GM12874 (cell line): ENCODE results near the gene CFAP410.

Experiments
- TF ChIP-seq, protein P1 (sequence below): IDR thresholded peaks from 2 replicates; pipeline ENCODE4 v1.5.1; 2011; ENCODE audit warnings: low read depth, mild to moderate bottlenecking, control low read depth, low read length, moderate library complexity; ENCODE audit not compliant: insufficient read depth

The CFAP410 gene

DNA sequence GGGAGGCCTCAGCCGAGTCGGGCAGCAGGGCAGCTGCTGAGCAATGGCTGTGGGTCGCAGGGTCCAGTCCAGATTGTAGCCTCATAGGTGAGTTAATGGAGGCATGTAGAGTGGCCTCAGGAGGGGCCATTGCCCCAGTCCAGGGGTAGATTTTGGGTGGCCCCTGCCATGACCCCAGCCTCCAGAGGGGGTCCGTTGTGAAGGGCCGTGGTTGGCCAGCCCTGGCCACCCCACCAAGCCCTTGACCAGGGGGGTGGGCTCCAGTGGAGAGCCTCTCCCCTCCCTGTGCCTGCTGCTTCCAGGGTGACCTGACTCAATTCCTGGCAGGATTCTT, 40.3 kb upstream of the CFAP410 start:
- TF ChIP-seq, protein P1, sequence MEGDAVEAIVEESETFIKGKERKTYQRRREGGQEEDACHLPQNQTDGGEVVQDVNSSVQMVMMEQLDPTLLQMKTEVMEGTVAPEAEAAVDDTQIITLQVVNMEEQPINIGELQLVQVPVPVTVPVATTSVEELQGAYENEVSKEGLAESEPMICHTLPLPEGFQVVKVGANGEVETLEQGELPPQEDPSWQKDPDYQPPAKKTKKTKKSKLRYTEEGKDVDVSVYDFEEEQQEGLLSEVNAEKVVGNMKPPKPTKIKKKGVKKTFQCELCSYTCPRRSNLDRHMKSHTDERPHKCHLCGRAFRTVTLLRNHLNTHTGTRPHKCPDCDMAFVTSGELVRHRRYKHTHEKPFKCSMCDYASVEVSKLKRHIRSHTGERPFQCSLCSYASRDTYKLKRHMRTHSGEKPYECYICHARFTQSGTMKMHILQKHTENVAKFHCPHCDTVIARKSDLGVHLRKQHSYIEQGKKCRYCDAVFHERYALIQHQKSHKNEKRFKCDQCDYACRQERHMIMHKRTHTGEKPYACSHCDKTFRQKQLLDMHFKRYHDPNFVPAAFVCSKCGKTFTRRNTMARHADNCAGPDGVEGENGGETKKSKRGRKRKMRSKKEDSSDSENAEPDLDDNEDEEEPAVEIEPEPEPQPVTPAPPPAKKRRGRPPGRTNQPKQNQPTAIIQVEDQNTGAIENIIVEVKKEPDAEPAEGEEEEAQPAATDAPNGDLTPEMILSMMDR: no peak

DNA sequence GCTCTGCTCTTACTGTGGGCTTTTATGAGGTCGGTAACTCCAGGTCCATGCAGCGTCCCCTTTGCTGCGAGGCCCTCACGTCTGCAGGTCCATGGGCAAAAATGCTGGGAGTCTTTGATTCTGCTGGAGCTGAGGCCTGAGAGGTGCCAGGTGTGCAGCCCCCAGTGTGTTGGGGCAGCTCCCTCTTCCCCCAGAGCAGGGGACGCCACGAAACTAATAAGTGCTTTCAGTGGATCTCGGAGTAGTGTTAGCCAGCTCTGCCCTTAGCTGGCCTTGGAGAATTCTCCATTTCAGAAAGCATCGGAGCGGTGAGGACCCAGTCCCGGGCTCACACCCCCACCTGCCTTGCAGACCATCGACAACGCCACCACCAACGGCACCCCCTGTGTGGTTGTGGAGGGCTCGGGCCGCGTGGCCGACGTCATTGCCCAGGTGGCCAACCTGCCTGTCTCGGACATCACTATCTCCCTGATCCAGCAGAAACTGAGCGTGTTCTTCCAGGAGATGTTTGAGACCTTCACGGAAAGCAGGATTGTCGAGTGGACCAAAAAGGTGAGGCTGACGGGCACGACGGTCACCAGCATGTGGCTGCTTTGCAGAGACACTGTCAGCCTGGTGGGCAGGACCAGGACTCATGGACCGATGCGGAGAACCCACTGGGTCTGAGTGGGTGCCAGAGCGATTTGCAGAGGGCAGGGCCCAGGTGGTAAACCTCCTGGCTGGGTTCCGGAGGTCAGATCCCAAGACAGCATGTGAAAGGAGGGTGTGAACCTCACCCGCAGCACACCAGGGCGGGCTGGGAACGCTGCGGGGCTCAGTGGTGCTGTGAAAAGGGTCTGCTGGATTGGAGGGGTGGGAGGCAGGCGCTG, 39.7 kb upstream of the CFAP410 start:
- TF ChIP-seq, protein P1: no peak

DNA sequence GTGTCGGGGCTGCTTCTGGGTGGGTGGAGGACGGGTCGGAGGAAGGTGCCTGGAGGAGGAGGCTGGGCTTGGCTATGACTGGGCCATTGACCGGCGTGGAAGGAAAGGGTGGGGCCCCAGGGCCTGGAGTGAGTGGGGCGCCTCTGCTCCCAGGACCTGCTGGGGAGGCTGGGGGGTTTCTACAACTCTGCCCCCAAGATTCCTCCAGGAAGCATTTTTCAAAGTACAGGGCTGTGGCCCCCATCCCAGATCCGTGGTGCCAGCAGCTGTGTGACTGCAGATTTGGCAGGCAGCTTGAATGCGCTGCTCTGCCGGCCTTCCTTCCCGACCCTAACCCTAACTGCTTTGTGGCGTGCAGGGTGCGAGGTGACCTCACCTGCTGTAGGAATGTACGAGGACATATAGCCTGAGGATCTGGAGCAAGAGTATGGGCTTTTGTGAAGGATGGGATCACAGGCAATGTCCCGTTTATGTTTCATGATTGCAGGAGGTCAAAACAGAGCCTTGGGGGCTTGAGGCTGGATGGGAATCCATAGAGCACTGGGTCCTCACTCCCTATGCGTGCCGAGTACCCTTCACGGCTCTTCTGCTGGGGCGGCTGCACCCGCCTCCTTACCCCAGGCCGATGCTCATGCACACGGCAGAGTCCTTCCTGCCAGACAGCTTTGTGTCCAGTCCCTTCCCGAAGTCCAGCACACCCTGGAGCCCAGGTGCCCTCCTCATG, 38.9 kb upstream of the CFAP410 start:
- TF ChIP-seq, protein P1: no peak

DNA sequence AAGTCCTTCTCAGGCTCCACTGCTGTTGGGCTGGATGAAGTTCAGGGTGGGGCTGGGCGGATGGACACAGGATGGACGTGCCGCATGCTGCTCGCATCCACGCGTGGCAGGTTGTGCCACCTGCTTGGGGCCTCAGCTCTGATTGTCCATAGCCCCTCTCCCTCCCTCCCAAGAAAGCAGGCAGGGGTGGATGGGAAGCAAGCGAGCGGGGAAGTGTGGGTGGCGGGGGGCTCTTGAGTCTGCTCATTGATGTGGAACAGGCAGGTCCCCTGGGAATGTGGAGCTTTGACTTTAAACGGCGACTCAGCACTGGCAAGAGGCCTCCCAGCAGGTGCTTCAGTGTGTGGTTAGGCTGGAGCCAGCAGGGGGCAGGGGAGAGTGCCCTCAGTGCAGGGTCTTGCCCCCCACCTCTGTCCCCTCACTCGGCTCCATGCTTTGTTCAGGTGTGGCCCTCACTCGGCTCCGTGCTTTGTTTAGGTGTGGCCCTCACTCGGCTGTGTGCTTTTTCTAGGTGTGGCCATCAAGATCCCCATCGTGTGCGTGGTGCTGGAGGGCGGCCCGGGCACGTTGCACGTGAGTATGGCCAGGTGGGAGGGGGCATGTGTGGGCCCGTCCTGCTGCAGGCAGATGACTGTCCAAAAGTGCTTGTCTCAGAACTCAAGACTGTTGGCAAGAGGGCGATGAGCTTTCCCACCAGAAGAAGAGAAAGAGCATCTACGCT, 38.2 kb upstream of the CFAP410 start:
- TF ChIP-seq, protein P1: 0 out of 2 replicates have a peak, but pooled peaks have one; percentile 14

DNA sequence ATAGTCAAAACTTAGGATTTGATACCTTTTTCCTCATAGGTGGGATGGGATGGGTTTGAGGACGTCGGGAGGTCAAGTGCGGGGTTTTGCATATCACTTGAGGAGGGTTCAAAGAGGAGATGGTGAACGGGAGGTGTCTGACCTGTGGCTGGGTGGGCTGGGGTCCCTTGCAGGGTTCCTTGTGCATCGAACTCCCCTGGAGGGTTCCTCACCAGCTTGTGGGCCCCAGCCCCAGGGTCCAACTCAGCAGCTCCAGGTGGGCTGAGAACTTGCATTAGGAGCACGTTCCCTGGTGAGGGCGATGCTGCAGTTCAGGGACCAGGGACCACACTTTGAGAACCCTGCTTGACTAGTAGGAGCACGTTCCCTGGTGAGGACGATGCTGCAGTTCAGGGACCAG, 37.4 kb upstream of the CFAP410 start:
- TF ChIP-seq, protein P1: no peak

DNA sequence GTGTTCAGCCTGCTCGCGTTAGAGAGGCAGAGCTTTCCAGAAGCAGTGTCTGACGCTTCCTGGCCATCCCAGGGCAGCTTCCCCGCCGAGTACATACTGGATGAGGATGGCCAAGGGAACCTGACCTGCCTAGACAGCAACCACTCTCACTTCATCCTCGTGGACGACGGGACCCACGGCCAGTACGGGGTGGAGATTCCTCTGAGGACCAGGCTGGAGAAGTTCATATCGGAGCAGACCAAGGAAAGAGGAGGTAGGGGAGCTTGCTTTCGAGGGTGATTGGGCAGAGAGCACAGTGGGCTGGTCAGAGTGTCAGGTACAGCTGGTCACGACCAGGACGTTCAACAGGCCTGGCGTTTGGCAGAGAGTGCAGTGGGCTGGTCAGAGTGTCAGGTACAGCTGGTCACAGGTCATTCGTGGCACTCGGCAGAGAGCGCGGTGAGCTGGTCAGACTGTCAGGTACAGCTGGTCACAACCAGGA, 36.6 kb upstream of the CFAP410 start:
- TF ChIP-seq, protein P1: no peak

DNA sequence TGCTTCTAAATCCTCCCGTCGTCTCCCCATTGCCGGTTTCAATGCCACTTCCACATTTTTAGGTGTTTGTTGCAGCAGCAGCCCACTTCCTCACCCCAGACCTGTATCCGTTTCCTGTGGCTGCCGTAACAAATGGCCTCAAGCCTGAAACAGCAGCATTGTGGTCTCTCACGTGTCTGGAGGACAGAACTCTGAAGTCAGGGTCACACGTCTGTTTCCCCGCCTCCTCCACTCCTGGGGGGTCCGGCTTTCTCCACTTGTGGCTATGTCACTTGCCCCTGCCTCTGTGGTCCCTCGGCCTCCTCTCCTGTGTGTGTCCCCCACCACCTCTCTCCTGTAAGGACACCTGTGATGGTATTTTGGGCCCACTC, 36.1 kb upstream of the CFAP410 start:
- TF ChIP-seq, protein P1: no peak
